ENCODE data around the gene HJURP. TPM values are rescaled to one million over a fixed set of nuclear protein-coding genes. Genes with fewer than 3 reads are reported as not detected.

Gene HJURP
- total RNA-seq, 1 donor from 2014 or later = 23.1 TPM

GRCh38 chr2:233824373-233824772 is 30.0 kb downstream of the HJURP start:
- no peak overlapping the region for H3K27ac Mint-ChIP-seq
- peaks cover 1% of the 10 kb centered on the region for H3K36me3 Mint-ChIP-seq (ENCODE audit: insufficient read depth)
- H3K9me3 Mint-ChIP-seq (ENCODE audit: low read depth) = peaks cover 3% of the 10 kb centered on the region
- H3K4me3 Mint-ChIP-seq (ENCODE audit: low read depth) = no peak overlapping the region
- TF ChIP-seq CTCF (IDR thresholded peaks at IDR 0.05; ENCODE audit: unreplicated experiment) = no peak
- DNase-seq (ENCODE audit: low spot score, unreplicated experiment) = no peak
- H3K27me3 Mint-ChIP-seq = peaks cover 2% of the 10 kb centered on the region
- no peaks in the 10 kb centered on the region for H3K4me1 Mint-ChIP-seq (ENCODE audit: low read depth)

DNA sequence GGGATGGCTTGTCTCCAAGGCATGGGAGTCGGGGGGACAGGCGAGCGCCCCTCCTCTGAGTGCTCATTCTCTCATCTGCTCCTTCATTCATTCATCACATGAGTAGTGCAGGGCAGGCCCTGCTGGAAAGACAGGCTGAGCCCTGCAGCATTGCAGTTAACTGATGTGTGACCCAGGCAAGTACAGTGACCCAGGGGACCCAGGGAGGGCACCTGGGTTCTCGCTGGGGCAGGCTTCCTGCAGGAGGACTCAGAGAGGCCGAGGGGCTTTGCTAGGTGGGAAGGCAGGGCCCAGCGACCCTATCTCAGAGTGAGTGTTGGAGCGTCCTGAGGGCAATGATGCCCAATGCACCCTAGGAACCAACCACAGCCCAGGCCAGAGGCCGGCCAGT is 30.6 kb downstream of the HJURP start:
- Mint-ChIP-seq H3K4me3 (ENCODE audit: low read depth) (no peak overlapping the region), H3K9me3 (ENCODE audit: low read depth) (peaks cover 3% of the 10 kb centered on the region), H3K27me3 (peaks cover 2% of the 10 kb centered on the region), H3K36me3 (ENCODE audit: insufficient read depth) (peaks cover 1% of the 10 kb centered on the region), H3K27ac (no peak overlapping the region), H3K4me1 (ENCODE audit: low read depth) (no peaks in the 10 kb centered on the region)
- no peak for DNase-seq (ENCODE audit: low spot score, unreplicated experiment)
- TF ChIP-seq CTCF (IDR thresholded peaks at IDR 0.05; ENCODE audit: unreplicated experiment) = no peak

- TF ChIP-seq CTCF (IDR thresholded peaks at IDR 0.05; ENCODE audit: unreplicated experiment) = no peak
- Mint-ChIP-seq H3K4me3 (ENCODE audit: low read depth) (no peak overlapping the region), H3K27me3 (peaks cover 2% of the 10 kb centered on the region), H3K36me3 (ENCODE audit: insufficient read depth) (peaks cover 1% of the 10 kb centered on the region), H3K27ac (no peak overlapping the region), H3K4me1 (ENCODE audit: low read depth) (no peaks in the 10 kb centered on the region), H3K9me3 (ENCODE audit: low read depth) (peaks cover 3% of the 10 kb centered on the region)
- no peak for DNase-seq (ENCODE audit: low spot score, unreplicated experiment)
Measured at GRCh38 chr2:233822781-233823730, 31.3 kb downstream of the HJURP start.

GRCh38 chr2:233822101-233822771 is 32.1 kb downstream of the HJURP start:
- TF ChIP-seq CTCF (IDR thresholded peaks at IDR 0.05; ENCODE audit: unreplicated experiment) = no peak
- Mint-ChIP-seq H3K36me3 (ENCODE audit: insufficient read depth) (peaks cover 1% of the 10 kb centered on the region), H3K27me3 (peaks cover 2% of the 10 kb centered on the region), H3K9me3 (ENCODE audit: low read depth) (peaks cover 3% of the 10 kb centered on the region), H3K4me3 (ENCODE audit: low read depth) (no peak overlapping the region), H3K27ac (no peak overlapping the region), H3K4me1 (ENCODE audit: low read depth) (no peaks in the 10 kb centered on the region)
- no peak for DNase-seq (ENCODE audit: low spot score, unreplicated experiment)

- Mint-ChIP-seq H3K36me3 (ENCODE audit: insufficient read depth) (peaks cover 1% of the 10 kb centered on the region), H3K4me3 (ENCODE audit: low read depth) (no peak overlapping the region), H3K4me1 (ENCODE audit: low read depth) (no peaks in the 10 kb centered on the region), H3K27me3 (peaks cover 2% of the 10 kb centered on the region), H3K27ac (no peak overlapping the region), H3K9me3 (ENCODE audit: low read depth) (peaks cover 3% of the 10 kb centered on the region)
- no peak for DNase-seq (ENCODE audit: low spot score, unreplicated experiment)
- TF ChIP-seq CTCF (IDR thresholded peaks at IDR 0.05; ENCODE audit: unreplicated experiment) = no peak
Measured at GRCh38 chr2:233821709-233822100, 32.6 kb downstream of the HJURP start.

Measured in progenitor cell of endocrine pancreas (in vitro differentiated cells).